T-helper 2 cell treated with Interferon-gamma antibody and Interleukin-4, amounts not matched to agents 5 μg/mL and 100 μg/mL, for 36 hours (primary cell): ENCODE measurements around the gene SERPINB6.
A peak's percentile ranks its signal among the peaks of the same experiment; 100 is the strongest.
"Not testable (repeated sequence)": the region's sequence is repeated elsewhere in the genome, so short reads cannot be mapped to it uniquely, and the experiment has no call there.

Experiments used
- DNase-seq: peaks from one replicate; pipeline ENCODE4 v3.0.0; 2021; ENCODE audit warnings: low spot score
- H3K27ac Mint-ChIP-seq: one replicate; pipeline ENCODE4 v1.8.0; 2021; ENCODE audit warnings: mild to moderate bottlenecking, mixed read lengths
- H3K27me3 Mint-ChIP-seq: one replicate; pipeline ENCODE4 v1.8.0; 2021; ENCODE audit warnings: low read depth, mixed read lengths
- H3K36me3 Mint-ChIP-seq: one replicate; pipeline ENCODE4 v1.8.0; 2021; ENCODE audit warnings: low read depth, mixed read lengths
- H3K4me1 Mint-ChIP-seq: one replicate; pipeline ENCODE4 v1.8.0; 2021; ENCODE audit warnings: low read depth, mixed read lengths
- H3K4me3 Mint-ChIP-seq: one replicate; pipeline ENCODE4 v1.8.0; 2022; ENCODE audit warnings: mild to moderate bottlenecking, moderate library complexity, mixed read lengths
- H3K9me3 Mint-ChIP-seq: one replicate; pipeline ENCODE4 v1.8.0; 2021; ENCODE audit warnings: mixed read lengths

SERPINB6 gene

GRCh38 chr6:2920671-2921112 is 50.7 kb downstream of the SERPINB6 start:
- Mint-ChIP-seq H3K27ac (no peak overlapping the region), H3K36me3 (peaks cover 4% of the 10 kb centered on the region), H3K4me3 (no peak overlapping the region), H3K4me1 (peaks cover 16% of the 10 kb centered on the region), H3K27me3 (peaks cover 3% of the 10 kb centered on the region), H3K9me3 (peaks cover 4% of the 10 kb centered on the region)
- DNase-seq: no peak

GRCh38 chr6:2919886-2920285 is 51.5 kb downstream of the SERPINB6 start:
- no peak for DNase-seq
- Mint-ChIP-seq H3K9me3 (peaks cover 4% of the 10 kb centered on the region), H3K36me3 (peaks cover 4% of the 10 kb centered on the region), H3K4me3 (no peak overlapping the region), H3K4me1 (peaks cover 16% of the 10 kb centered on the region), H3K27ac (no peak overlapping the region), H3K27me3 (peaks cover 3% of the 10 kb centered on the region)

- Mint-ChIP-seq H3K4me1 (peaks cover 14% of the 10 kb centered on the region), H3K36me3 (peaks cover 4% of the 10 kb centered on the region), H3K9me3 (peaks cover 4% of the 10 kb centered on the region), H3K27me3 (peaks cover 3% of the 10 kb centered on the region), H3K27ac (peak overlapping the region; percentile 67), H3K4me3 (peak overlapping the region; percentile 43)
- DNase-seq: no peak
These were observed 52.0 kb downstream of the SERPINB6 start for GRCh38 chr6:2919401-2919800.

DNA sequence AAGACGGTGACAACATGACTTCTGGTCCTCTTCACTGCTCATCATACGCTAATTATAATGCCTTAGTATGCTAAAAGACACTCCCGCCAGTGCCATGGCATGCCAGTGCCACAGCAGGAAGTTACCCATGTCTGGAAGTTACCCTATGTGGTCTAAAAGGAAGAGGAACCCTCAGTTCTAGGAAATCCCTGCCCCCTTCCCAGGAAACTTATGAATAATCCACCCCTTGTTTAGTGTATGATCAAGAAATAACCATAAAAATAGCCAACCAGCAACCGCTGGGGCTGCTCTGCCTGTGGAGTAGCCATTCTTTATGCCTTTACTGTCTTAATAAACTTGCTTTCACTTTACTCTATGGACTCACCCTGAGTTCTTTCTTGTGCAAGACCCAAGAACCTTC is 52.4 kb downstream of the SERPINB6 start:
- H3K36me3 Mint-ChIP-seq: peaks cover 4% of the 10 kb centered on the region
- DNase-seq: no peak
- H3K4me1 Mint-ChIP-seq: peaks cover 14% of the 10 kb centered on the region
- H3K27ac Mint-ChIP-seq: peak overlapping the region; percentile 67
- H3K27me3 Mint-ChIP-seq: peaks cover 1% of the 10 kb centered on the region
- peaks cover 4% of the 10 kb centered on the region for H3K9me3 Mint-ChIP-seq
- peak overlapping the region; percentile 43 for H3K4me3 Mint-ChIP-seq

- DNase-seq: no peak
- H3K4me1 Mint-ChIP-seq: peaks cover 14% of the 10 kb centered on the region
- H3K27me3 Mint-ChIP-seq: no peaks in the 10 kb centered on the region
These were observed 53.4 kb downstream of the SERPINB6 start for GRCh38 chr6:2917801-2918445.

DNA sequence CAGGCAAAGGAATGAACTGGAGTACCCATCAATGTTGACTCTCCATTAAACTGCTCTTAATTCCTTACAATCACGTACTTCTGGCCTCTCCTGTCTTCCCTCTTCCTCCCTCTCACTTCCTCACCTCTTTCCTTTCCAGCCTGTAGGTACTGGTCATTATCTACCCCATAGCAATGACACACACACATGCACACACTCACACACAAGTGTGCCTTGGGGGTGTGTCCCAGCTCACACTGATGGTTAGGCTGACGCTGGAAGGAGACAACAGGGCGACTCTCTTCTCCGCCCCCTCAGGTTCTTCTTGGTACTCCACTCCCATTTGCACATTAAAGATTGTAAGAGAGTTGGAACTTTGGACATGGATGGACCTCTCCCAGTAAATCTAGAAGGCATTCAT is 54.3 kb downstream of the SERPINB6 start:
- Mint-ChIP-seq H3K9me3 (peaks cover 4% of the 10 kb centered on the region), H3K4me3 (no peak overlapping the region), H3K27ac (no peak overlapping the region), H3K27me3 (no peaks in the 10 kb centered on the region), H3K4me1 (peaks cover 14% of the 10 kb centered on the region), H3K36me3 (peaks cover 4% of the 10 kb centered on the region)
- no peak for DNase-seq

More at GRCh38 chr6:2917801-2918445, 53.4 kb downstream of the SERPINB6 start:
- Mint-ChIP-seq H3K4me3 (no peak overlapping the region), H3K9me3 (peaks cover 4% of the 10 kb centered on the region), H3K27ac (no peak overlapping the region), H3K36me3 (peaks cover 4% of the 10 kb centered on the region)

DNA sequence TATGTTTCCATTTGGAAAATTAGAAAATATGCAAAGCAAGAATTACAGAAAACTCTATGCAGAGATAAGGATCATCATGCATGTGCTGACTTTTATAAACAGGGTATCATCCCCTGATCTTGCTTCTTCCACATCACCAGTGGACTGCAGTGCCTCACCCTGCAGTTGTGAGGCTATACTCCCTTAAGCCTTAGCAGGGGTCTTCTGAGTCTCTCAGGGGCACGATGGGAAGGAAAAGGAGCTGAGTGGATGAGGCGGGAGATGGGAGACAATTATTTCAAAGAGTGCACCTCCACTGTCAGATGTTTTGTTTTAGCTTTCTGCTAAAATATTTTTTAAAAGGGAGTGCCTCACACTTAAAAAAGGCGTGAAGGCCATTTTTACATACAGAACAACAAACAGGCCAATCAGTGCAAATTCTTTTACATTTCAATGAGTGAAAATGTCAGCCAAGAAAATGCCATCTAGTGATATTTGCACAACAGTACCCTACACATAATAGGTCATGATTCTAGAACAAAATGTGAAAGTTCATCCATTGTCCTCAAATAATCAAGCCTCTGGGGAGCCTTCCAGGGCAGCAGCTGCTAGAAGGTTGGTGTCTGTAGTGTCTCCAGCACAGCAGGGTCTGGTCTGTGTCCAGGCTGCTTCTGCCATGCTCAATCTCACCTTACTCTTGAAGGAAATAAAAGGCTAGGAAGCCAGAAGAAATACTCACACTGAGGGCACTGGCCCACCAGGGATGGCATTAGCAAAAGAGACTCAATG is 55.0 kb downstream of the SERPINB6 start:
- Mint-ChIP-seq H3K27me3 (no peaks in the 10 kb centered on the region), H3K9me3 (peaks cover 4% of the 10 kb centered on the region), H3K4me1 (peaks cover 17% of the 10 kb centered on the region), H3K27ac (no peak overlapping the region), H3K4me3 (no peak overlapping the region), H3K36me3 (peaks cover 4% of the 10 kb centered on the region)
- DNase-seq: no peak

GRCh38 chr6:2915150-2915549 is 56.2 kb downstream of the SERPINB6 start:
- no peak overlapping the region for H3K4me3 Mint-ChIP-seq
- no peaks in the 10 kb centered on the region for H3K27me3 Mint-ChIP-seq
- peaks cover 4% of the 10 kb centered on the region for H3K9me3 Mint-ChIP-seq
- H3K4me1 Mint-ChIP-seq: peaks cover 20% of the 10 kb centered on the region
- DNase-seq: no peak
- H3K36me3 Mint-ChIP-seq: peaks cover 4% of the 10 kb centered on the region
- H3K27ac Mint-ChIP-seq: no peak overlapping the region

GRCh38 chr6:2914318-2914660 is 57.1 kb downstream of the SERPINB6 start:
- peaks cover 2% of the 10 kb centered on the region for H3K36me3 Mint-ChIP-seq
- no peak for DNase-seq
- no peaks in the 10 kb centered on the region for H3K27me3 Mint-ChIP-seq
- H3K9me3 Mint-ChIP-seq: peaks cover 2% of the 10 kb centered on the region
- no peak overlapping the region for H3K27ac Mint-ChIP-seq
- H3K4me1 Mint-ChIP-seq: peaks cover 22% of the 10 kb centered on the region
- H3K4me3 Mint-ChIP-seq: no peak overlapping the region

GRCh38 chr6:2913621-2914317 is 57.6 kb downstream of the SERPINB6 start:
- no peaks in the 10 kb centered on the region for H3K27me3 Mint-ChIP-seq
- H3K4me3 Mint-ChIP-seq: no peak overlapping the region
- no peak overlapping the region for H3K27ac Mint-ChIP-seq
- no peaks in the 10 kb centered on the region for H3K36me3 Mint-ChIP-seq
- peaks cover 22% of the 10 kb centered on the region for H3K4me1 Mint-ChIP-seq
- no peak for DNase-seq
- no peaks in the 10 kb centered on the region for H3K9me3 Mint-ChIP-seq

DNA sequence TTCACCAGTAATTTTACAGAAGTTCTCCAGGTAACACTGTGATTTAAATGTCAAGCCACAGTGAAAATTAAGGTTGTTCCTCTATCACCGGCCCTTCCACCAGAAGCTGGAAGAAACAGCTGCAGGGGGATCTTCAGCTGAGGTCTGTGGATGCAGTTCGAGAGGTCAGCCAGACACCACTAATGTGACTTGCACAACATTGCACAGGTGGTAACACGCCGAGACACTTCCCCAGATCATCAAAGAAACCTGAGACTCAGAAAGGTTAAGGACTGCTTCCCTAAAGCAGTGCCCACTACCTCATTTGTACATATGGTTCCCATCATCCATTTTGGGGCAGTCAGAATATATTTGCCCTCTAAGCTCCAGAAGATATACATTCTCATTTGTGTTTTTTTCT is 60.2 kb downstream of the SERPINB6 start:
- H3K4me1 Mint-ChIP-seq: peaks cover 32% of the 10 kb centered on the region
- no peaks in the 10 kb centered on the region for H3K36me3 Mint-ChIP-seq
- no peak overlapping the region for H3K27ac Mint-ChIP-seq
- H3K27me3 Mint-ChIP-seq: no peaks in the 10 kb centered on the region
- no peaks in the 10 kb centered on the region for H3K9me3 Mint-ChIP-seq
- H3K4me3 Mint-ChIP-seq: no peak overlapping the region
- no peak for DNase-seq

DNA sequence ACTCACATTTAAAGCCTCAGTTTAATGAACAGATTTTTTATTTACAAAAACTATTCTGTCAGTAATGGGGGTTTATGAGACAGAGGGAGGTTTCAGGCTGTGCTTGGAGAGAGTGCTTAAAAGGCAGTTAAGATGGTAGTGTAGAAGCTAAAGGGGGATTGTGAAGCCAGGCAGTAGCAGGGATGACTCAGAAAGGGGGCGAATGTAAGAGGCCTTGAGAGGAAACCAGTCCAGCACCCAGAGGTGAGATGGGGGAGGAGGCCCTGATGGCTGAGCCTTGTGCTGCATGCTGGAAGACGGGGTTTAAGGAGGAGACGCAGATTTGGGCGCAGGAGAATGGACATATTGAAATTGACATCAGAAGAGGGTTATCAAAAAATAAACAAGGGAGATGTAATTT is 61.6 kb downstream of the SERPINB6 start:
- Mint-ChIP-seq H3K27me3 (no peaks in the 10 kb centered on the region), H3K4me3 (no peak overlapping the region)

GRCh38 chr6:2909051-2909606 is 62.2 kb downstream of the SERPINB6 start:
- H3K27ac Mint-ChIP-seq, H3K36me3 Mint-ChIP-seq, DNase-seq, H3K4me3 Mint-ChIP-seq, H3K9me3 Mint-ChIP-seq, H3K27me3 Mint-ChIP-seq: not testable (repeated sequence)
- peaks cover 33% of the 10 kb centered on the region for H3K4me1 Mint-ChIP-seq

More for the DNA sequence above, 61.6 kb downstream of the SERPINB6 start:
- Mint-ChIP-seq H3K9me3 (no peaks in the 10 kb centered on the region), H3K27ac (no peak overlapping the region), H3K36me3 (no peaks in the 10 kb centered on the region), H3K4me1 (peaks cover 31% of the 10 kb centered on the region)
- DNase-seq: peak; percentile 5

GRCh38 chr6:2908516-2908915 is 62.9 kb downstream of the SERPINB6 start:
- not testable (repeated sequence) for H3K9me3 Mint-ChIP-seq

More at GRCh38 chr6:2908516-2908915, 62.9 kb downstream of the SERPINB6 start:
- H3K27me3 Mint-ChIP-seq, H3K4me3 Mint-ChIP-seq, H3K36me3 Mint-ChIP-seq: not testable (repeated sequence)
- H3K27ac Mint-ChIP-seq: peak overlapping the region; percentile 17
- peaks cover 34% of the 10 kb centered on the region for H3K4me1 Mint-ChIP-seq
- DNase-seq: peak; percentile 4
